AG09309 (cell line): ENCODE results near the gene ACOT13.
"Not testable (repeated sequence)": the region's sequence is repeated elsewhere in the genome, so short reads cannot be mapped to it uniquely, and the experiment has no call there.

Source experiments
- DNase-seq: peaks from one replicate; pipeline ENCODE4 v3.0.0-alpha.2; 2010; ENCODE audit warnings: low read depth
- H3K4me3 ChIP-seq: 2 replicates; pipeline ENCODE4 v1.5.1; 2011; ENCODE audit warnings: mild to moderate bottlenecking, low read depth, low read length, moderate library complexity; ENCODE audit not compliant: control insufficient read depth
- TF ChIP-seq, protein P1 (sequence below): IDR thresholded peaks from 2 replicates; pipeline ENCODE4 v1.5.1; 2011; ENCODE audit warnings: mild to moderate bottlenecking, low read depth, low read length, inconsistent platforms; ENCODE audit not compliant: insufficient read depth, control insufficient read depth; ENCODE audit errors: missing control alignments

Gene ACOT13

DNA sequence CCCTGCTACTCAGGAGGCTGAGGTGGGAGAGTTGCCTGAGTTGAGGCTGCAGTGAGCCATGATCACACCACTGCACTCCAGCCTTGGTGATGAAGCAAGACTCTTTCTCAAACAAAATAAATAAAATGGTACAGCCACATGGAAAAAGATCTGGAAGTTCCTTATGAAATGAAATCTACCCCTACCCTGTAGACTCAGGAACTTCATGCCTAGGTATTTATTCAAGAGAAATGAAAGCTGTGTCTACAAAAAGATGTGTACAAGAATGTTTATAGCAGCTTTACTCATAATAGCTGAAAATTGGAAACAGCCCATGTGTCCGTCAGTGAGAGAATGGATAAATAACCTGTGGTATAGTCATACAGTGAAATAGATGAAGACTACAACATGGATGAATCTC lies 67.3 kb downstream of the ACOT13 start:
- TF ChIP-seq, protein P1, sequence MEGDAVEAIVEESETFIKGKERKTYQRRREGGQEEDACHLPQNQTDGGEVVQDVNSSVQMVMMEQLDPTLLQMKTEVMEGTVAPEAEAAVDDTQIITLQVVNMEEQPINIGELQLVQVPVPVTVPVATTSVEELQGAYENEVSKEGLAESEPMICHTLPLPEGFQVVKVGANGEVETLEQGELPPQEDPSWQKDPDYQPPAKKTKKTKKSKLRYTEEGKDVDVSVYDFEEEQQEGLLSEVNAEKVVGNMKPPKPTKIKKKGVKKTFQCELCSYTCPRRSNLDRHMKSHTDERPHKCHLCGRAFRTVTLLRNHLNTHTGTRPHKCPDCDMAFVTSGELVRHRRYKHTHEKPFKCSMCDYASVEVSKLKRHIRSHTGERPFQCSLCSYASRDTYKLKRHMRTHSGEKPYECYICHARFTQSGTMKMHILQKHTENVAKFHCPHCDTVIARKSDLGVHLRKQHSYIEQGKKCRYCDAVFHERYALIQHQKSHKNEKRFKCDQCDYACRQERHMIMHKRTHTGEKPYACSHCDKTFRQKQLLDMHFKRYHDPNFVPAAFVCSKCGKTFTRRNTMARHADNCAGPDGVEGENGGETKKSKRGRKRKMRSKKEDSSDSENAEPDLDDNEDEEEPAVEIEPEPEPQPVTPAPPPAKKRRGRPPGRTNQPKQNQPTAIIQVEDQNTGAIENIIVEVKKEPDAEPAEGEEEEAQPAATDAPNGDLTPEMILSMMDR: no peak
- H3K4me3 ChIP-seq: no peak overlapping the region
- DNase-seq: no peak

DNA sequence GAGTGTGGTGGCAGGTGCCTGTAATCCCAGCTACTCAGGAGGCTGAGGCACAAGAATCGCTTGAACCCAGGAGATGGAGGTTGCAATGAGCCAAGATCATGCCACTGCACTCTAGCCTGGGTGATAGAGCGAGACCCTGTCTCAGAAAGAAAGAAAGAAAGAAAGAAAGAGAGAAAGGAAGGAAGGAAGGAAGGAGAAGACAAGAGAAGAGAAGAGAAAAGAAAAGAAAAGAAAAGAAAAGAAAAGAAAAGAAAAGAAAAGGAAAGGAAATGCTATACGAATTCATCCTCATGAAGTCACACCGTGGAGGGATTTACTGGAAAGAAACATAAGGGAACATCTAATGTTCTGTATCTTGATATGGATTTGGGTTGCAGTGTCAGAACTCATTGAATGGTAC lies 67.8 kb downstream of the ACOT13 start:
- not testable (repeated sequence) for DNase-seq

DNA sequence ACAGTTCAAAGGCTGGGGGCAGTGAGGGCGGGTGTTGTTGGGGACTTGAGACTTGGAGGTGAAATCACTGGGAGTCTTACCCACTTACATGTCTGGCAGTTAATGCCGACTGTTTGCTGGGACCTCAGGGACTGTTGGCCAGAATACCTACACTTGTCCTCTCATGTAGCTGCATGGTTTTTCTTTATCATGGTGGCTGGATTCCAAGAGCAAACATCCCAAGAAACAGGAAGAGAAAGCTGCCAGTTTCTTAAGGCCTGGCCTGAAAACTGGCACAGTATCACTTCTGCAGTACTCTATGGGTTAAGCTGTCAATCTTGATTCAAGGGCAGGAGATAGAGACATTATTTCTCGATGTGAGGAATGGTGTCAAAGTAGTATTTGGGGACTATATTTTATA lies 71.9 kb downstream of the ACOT13 start:
- TF ChIP-seq, protein P1: no peak
- DNase-seq: no peak
- H3K4me3 ChIP-seq: no peak overlapping the region

More for the DNA sequence above, 67.8 kb downstream of the ACOT13 start:
- H3K4me3 ChIP-seq: not testable (repeated sequence)

DNA sequence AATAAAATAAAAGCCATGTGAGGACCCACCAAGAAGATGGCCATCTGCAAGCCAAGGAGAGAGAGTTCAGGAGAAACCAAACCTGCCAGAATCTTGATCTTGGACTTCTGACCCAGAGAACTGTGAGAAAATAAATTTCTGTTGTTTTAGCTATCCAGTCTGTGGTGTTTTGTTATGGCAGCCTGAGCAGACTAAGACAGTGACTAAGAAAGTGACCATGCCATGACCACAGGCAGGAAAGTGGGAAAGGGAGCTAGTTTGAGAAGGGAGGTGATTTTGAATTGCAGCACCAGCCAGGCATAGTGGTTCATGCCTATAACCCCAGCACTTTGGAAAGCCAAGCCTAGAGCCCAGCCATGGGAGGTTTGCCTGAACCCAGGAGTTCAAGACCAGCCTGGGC lies 74.0 kb downstream of the ACOT13 start:
- no peak for DNase-seq
- TF ChIP-seq, protein P1: no peak
- H3K4me3 ChIP-seq: no peak overlapping the region

DNA sequence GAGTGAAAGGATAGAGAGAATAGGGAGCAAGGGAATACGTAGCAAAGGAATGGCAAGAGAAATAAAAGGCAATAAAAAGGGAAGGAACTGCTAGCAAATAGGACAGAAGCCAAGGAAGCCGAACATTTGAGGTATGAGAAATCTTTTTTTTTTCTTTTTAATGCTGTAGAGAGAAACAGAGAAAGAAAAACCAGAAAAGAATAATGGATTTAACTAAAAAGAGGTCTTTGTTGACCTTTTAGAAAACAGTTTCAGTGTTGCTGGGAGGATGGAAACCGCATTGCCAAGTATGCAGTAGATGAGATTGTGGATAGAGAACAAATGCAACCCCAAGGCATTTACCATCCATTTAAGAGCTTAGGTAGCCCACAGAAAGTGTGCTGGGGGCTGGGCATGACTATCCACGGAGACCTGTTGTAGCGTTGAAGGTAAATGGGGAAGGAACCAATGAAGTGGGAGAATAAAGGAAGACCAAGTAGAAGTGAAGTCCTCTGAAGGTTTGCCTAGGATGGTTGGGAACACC lies 75.4 kb downstream of the ACOT13 start:
- no peak overlapping the region for H3K4me3 ChIP-seq
- no peak for DNase-seq
- TF ChIP-seq, protein P1: no peak

DNA sequence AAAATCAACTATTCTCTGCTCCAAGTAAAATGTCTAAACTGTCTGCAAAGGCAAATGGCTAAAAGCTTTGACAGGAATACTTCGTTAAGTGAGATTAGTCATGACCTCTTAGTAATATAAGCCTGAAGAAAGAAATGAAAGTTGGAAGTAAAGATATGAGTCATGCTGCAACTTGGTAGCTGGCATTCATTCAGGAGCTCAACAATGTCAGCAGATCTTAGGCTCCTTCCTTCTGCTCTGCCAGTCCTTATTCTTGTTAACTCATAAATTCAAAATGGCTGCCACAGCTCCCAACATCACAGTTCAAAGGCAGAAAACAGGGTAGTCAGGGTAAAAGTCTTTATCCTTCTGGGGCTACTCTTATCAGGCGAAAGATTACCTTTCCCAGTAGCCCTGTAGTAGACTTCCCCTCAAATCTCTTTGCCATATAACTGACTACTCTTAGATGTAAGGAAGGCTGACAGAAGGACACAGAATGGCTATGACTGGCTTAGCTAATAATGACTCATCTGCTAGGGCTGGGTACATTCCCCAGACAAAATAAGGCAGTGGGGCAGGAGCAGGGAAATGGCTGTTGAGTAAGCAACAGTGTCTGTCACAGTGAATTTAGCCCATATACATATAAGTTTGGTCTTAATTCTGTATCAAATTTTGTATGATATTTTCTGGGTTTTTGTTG lies 76.5 kb downstream of the ACOT13 start:
- no peak overlapping the region for H3K4me3 ChIP-seq

DNA sequence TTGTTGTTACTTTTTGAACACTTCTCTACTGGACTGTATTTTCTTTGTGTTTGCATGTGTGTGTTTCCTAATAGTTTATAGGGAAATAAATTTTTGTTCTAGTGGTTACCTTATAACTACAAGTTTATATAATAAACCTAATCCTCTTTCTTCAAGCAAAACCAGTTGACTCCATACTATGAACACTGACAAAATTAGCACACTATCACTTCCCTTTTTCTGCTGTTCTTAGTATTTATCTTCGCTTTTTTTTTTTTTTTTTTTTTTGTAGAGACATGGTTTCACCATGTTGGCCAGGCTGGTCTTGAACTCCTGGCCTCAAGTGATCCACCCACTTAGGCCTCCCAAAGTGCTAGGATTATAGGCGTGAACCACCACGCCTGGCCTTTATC lies 77.1 kb downstream of the ACOT13 start:
- no peak for DNase-seq
- no peak overlapping the region for H3K4me3 ChIP-seq
- TF ChIP-seq, protein P1: no peak

More for the DNA sequence above, 76.5 kb downstream of the ACOT13 start:
- TF ChIP-seq, protein P1: no peak
- DNase-seq: peak; percentile 91
